ENCODE results near the gene ULBP3.
"Not testable (repeated sequence)": the region's sequence is repeated elsewhere in the genome, so short reads cannot be mapped to it uniquely, and the experiment has no call there.

The ULBP3 gene

GRCh38 chr6:150059973-150060372 lies 8.9 kb downstream of the ULBP3 start:
- no CpG with 5 or more reads among the region's 7 CpGs for WGBS (ENCODE audit: insufficient coverage, insufficient read length)
- DNase-seq (ENCODE audit: low read depth, low spot score), result not testable (repeated sequence)

DNA sequence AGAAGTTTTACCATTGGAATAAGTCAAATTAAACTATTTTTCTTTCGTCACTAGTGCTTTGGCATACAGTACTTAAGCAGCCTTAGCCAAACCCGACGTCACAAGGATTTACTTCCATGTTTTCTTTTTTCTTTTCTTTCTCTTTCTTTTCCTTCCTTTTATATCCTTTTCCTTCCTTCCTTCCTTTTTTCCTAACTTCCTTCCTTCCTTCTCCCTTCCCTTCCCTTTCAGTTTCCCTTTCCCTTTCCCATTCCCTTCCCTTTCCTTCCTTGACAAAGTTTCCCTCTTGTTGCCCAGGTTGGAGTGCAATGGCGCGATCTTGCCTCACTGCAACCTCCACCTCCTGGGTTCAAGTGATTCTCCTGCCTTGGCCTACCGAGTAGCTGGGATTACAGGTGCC lies 9.9 kb downstream of the ULBP3 start:
- Histone ChIP-seq H3K27ac (ENCODE audit: low read length) (no peak overlapping the region), H3K4me3 (ENCODE audit: low read length) (no peak overlapping the region), H3K27me3 (ENCODE audit: control insufficient read depth, insufficient read depth, low read length) (no peaks in the 10 kb centered on the region), H3K9me3 (ENCODE audit: control insufficient read depth, insufficient read depth, low read length) (no peaks in the 10 kb centered on the region; the same call in 1 of the 2 replicates), H3K36me3 (ENCODE audit: control insufficient read depth, insufficient read depth, low read length) (no peaks in the 10 kb centered on the region), H3K4me1 (ENCODE audit: control insufficient read depth, insufficient read depth, low read length) (no peaks in the 10 kb centered on the region)
- DNase-seq (ENCODE audit: low read depth, low spot score), result no peak
- no CpG with 5 or more reads among the region's 6 CpGs for WGBS (ENCODE audit: insufficient coverage, insufficient read length)

More at GRCh38 chr6:150059973-150060372, 8.9 kb downstream of the ULBP3 start:
- not testable (repeated sequence) for H3K4me3 ChIP-seq (ENCODE audit: low read length); H3K9me3 ChIP-seq (ENCODE audit: control insufficient read depth, insufficient read depth, low read length); H3K36me3 ChIP-seq (ENCODE audit: control insufficient read depth, insufficient read depth, low read length); H3K27ac ChIP-seq (ENCODE audit: low read length); H3K4me1 ChIP-seq (ENCODE audit: control insufficient read depth, insufficient read depth, low read length); H3K27me3 ChIP-seq (ENCODE audit: control insufficient read depth, insufficient read depth, low read length)

DNA sequence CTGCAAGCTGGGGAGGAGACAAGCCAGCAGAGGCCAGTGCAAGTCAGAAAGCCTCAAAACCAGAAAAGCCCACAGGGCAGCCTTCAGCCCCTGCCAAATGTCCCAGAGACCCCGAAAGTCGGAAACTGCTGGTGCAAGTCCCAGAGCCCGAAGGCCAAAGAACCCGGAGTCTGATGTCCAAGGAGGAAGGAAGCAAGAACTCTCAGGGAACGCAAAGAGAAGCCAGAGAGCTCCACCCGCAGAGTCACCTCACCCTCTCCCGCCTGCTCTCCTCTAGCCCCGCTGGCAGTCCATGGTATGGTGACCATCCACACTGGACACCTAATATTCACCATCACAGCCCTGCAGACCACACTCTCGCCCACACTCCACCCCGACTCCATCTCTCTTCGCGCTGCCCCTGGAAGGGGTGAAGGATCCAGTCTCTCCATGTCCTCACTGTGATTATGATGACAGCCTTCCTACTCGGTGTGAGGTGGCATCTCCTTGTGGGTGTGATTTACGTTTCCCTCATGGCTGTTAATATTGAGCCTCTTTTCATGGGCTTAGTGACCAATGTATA lies 10.6 kb downstream of the ULBP3 start:
- 100% methylated on average over 3 of the region's 14 CpGs for WGBS (ENCODE audit: insufficient coverage, insufficient read length)

GRCh38 chr6:150057501-150057951 lies 11.4 kb downstream of the ULBP3 start:
- H3K27me3 ChIP-seq (ENCODE audit: control insufficient read depth, insufficient read depth, low read length), result no peaks in the 10 kb centered on the region
- WGBS (ENCODE audit: insufficient coverage, insufficient read length), result no CpG with 5 or more reads among the region's 29 CpGs

More for the DNA sequence above, 10.6 kb downstream of the ULBP3 start:
- H3K4me1 ChIP-seq (ENCODE audit: control insufficient read depth, insufficient read depth, low read length), result no peaks in the 10 kb centered on the region
- H3K9me3 ChIP-seq (ENCODE audit: control insufficient read depth, insufficient read depth, low read length), result no peaks in the 10 kb centered on the region; the same call in 1 of the 2 replicates
- no peaks in the 10 kb centered on the region for H3K27me3 ChIP-seq (ENCODE audit: control insufficient read depth, insufficient read depth, low read length)
- no peak overlapping the region for H3K4me3 ChIP-seq (ENCODE audit: low read length)
- no peak overlapping the region for H3K27ac ChIP-seq (ENCODE audit: low read length)
- H3K36me3 ChIP-seq (ENCODE audit: control insufficient read depth, insufficient read depth, low read length), result no peaks in the 10 kb centered on the region
- no peak for DNase-seq (ENCODE audit: low read depth, low spot score)

GRCh38 chr6:150056916-150057315 lies 12.0 kb downstream of the ULBP3 start:
- WGBS (ENCODE audit: insufficient coverage, insufficient read length), result no CpG with 5 or more reads among the region's 4 CpGs
- no peak overlapping the region for H3K4me3 ChIP-seq (ENCODE audit: low read length)
- H3K27ac ChIP-seq (ENCODE audit: low read length), result no peak overlapping the region
- H3K9me3 ChIP-seq (ENCODE audit: control insufficient read depth, insufficient read depth, low read length), result no peaks in the 10 kb centered on the region; the same call in 1 of the 2 replicates
- H3K27me3 ChIP-seq (ENCODE audit: control insufficient read depth, insufficient read depth, low read length), result no peaks in the 10 kb centered on the region
- no peaks in the 10 kb centered on the region for H3K36me3 ChIP-seq (ENCODE audit: control insufficient read depth, insufficient read depth, low read length)
- DNase-seq (ENCODE audit: low read depth, low spot score), result no peak
- no peaks in the 10 kb centered on the region for H3K4me1 ChIP-seq (ENCODE audit: control insufficient read depth, insufficient read depth, low read length)

More at GRCh38 chr6:150057501-150057951, 11.4 kb downstream of the ULBP3 start:
- no peak for DNase-seq (ENCODE audit: low read depth, low spot score)
- Histone ChIP-seq H3K9me3 (ENCODE audit: control insufficient read depth, insufficient read depth, low read length) (no peaks in the 10 kb centered on the region; the same call in 1 of the 2 replicates), H3K4me3 (ENCODE audit: low read length) (no peak overlapping the region), H3K27ac (ENCODE audit: low read length) (no peak overlapping the region), H3K4me1 (ENCODE audit: control insufficient read depth, insufficient read depth, low read length) (no peaks in the 10 kb centered on the region), H3K36me3 (ENCODE audit: control insufficient read depth, insufficient read depth, low read length) (no peaks in the 10 kb centered on the region)

DNA sequence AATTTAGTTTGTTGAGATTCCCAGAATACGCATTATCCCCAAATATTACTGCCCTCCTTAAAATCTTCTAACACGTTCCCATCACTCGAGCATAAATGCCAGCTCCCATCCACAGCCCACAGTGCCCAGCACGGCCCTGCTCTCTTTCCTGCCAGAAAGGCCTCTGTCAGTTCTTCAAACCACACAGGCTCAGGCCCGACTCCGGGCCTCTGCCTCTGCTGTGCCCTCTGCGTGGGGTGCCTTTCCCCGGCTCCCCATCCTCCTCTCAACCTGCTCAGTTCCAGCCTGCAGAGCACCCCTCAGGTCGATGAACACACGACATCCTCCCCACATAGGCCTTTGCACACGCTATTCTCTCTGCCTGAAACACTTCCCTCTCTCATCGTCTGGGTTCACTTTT lies 12.8 kb downstream of the ULBP3 start:
- no peaks in the 10 kb centered on the region; the same call in 1 of the 2 replicates for H3K9me3 ChIP-seq (ENCODE audit: control insufficient read depth, insufficient read depth, low read length)
- H3K27ac ChIP-seq (ENCODE audit: low read length), result no peak overlapping the region
- H3K4me1 ChIP-seq (ENCODE audit: control insufficient read depth, insufficient read depth, low read length), result no peaks in the 10 kb centered on the region
- H3K4me3 ChIP-seq (ENCODE audit: low read length), result no peak overlapping the region
- no peak for DNase-seq (ENCODE audit: low read depth, low spot score)
- H3K27me3 ChIP-seq (ENCODE audit: control insufficient read depth, insufficient read depth, low read length), result no peaks in the 10 kb centered on the region
- WGBS (ENCODE audit: insufficient coverage, insufficient read length), result no CpG with 5 or more reads among the region's 12 CpGs
- no peaks in the 10 kb centered on the region for H3K36me3 ChIP-seq (ENCODE audit: control insufficient read depth, insufficient read depth, low read length)

GRCh38 chr6:150055131-150055530 lies 13.8 kb downstream of the ULBP3 start:
- no CpG with 5 or more reads among the region's 10 CpGs for WGBS (ENCODE audit: insufficient coverage, insufficient read length)
- Histone ChIP-seq H3K4me1 (ENCODE audit: control insufficient read depth, insufficient read depth, low read length) (no peaks in the 10 kb centered on the region), H3K9me3 (ENCODE audit: control insufficient read depth, insufficient read depth, low read length) (no peaks in the 10 kb centered on the region; the same call in 1 of the 2 replicates), H3K4me3 (ENCODE audit: low read length) (no peak overlapping the region), H3K36me3 (ENCODE audit: control insufficient read depth, insufficient read depth, low read length) (no peaks in the 10 kb centered on the region), H3K27me3 (ENCODE audit: control insufficient read depth, insufficient read depth, low read length) (no peaks in the 10 kb centered on the region), H3K27ac (ENCODE audit: low read length) (no peak overlapping the region)
- DNase-seq (ENCODE audit: low read depth, low spot score), result no peak

- H3K4me3 ChIP-seq (ENCODE audit: low read length), result no peak overlapping the region
- no peaks in the 10 kb centered on the region for H3K36me3 ChIP-seq (ENCODE audit: control insufficient read depth, insufficient read depth, low read length)
- no peak overlapping the region for H3K27ac ChIP-seq (ENCODE audit: low read length)
- no peaks in the 10 kb centered on the region for H3K4me1 ChIP-seq (ENCODE audit: control insufficient read depth, insufficient read depth, low read length)
- no peaks in the 10 kb centered on the region; the same call in 1 of the 2 replicates for H3K9me3 ChIP-seq (ENCODE audit: control insufficient read depth, insufficient read depth, low read length)
- DNase-seq (ENCODE audit: low read depth, low spot score), result no peak
- no peaks in the 10 kb centered on the region for H3K27me3 ChIP-seq (ENCODE audit: control insufficient read depth, insufficient read depth, low read length)
- no CpG with 5 or more reads among the region's 11 CpGs for WGBS (ENCODE audit: insufficient coverage, insufficient read length)
Observed at GRCh38 chr6:150053450-150053849, 15.5 kb downstream of the ULBP3 start.

- WGBS (ENCODE audit: insufficient coverage, insufficient read length), result no CpG with 5 or more reads among the region's 4 CpGs
- H3K27me3 ChIP-seq (ENCODE audit: control insufficient read depth, insufficient read depth, low read length), result no peaks in the 10 kb centered on the region
- H3K27ac ChIP-seq (ENCODE audit: low read length), result no peak overlapping the region
- DNase-seq (ENCODE audit: low read depth, low spot score), result no peak
- H3K36me3 ChIP-seq (ENCODE audit: control insufficient read depth, insufficient read depth, low read length), result no peaks in the 10 kb centered on the region
- no peak overlapping the region for H3K4me3 ChIP-seq (ENCODE audit: low read length)
- no peaks in the 10 kb centered on the region for H3K4me1 ChIP-seq (ENCODE audit: control insufficient read depth, insufficient read depth, low read length)
- no peaks in the 10 kb centered on the region; the same call in 1 of the 2 replicates for H3K9me3 ChIP-seq (ENCODE audit: control insufficient read depth, insufficient read depth, low read length)
Observed at GRCh38 chr6:150050846-150051245, 18.1 kb downstream of the ULBP3 start.

- Histone ChIP-seq H3K27ac (ENCODE audit: low read length) (no peak overlapping the region), H3K27me3 (ENCODE audit: control insufficient read depth, insufficient read depth, low read length) (no peaks in the 10 kb centered on the region), H3K4me1 (ENCODE audit: control insufficient read depth, insufficient read depth, low read length) (no peaks in the 10 kb centered on the region), H3K9me3 (ENCODE audit: control insufficient read depth, insufficient read depth, low read length) (no peaks in the 10 kb centered on the region), H3K4me3 (ENCODE audit: low read length) (no peak overlapping the region), H3K36me3 (ENCODE audit: control insufficient read depth, insufficient read depth, low read length) (no peaks in the 10 kb centered on the region)
- no peak for DNase-seq (ENCODE audit: low read depth, low spot score)
- WGBS (ENCODE audit: insufficient coverage, insufficient read length), result no CpG with 5 or more reads among the region's 4 CpGs
Observed at GRCh38 chr6:150048099-150048498, 20.8 kb downstream of the ULBP3 start.

GRCh38 chr6:150046943-150047342 lies 22.0 kb downstream of the ULBP3 start:
- DNase-seq (ENCODE audit: low read depth, low spot score), result no peak
- no peaks in the 10 kb centered on the region for H3K36me3 ChIP-seq (ENCODE audit: control insufficient read depth, insufficient read depth, low read length)
- H3K9me3 ChIP-seq (ENCODE audit: control insufficient read depth, insufficient read depth, low read length), result no peaks in the 10 kb centered on the region
- H3K27ac ChIP-seq (ENCODE audit: low read length), result no peak overlapping the region
- H3K27me3 ChIP-seq (ENCODE audit: control insufficient read depth, insufficient read depth, low read length), result no peaks in the 10 kb centered on the region
- H3K4me3 ChIP-seq (ENCODE audit: low read length), result no peak overlapping the region
- H3K4me1 ChIP-seq (ENCODE audit: control insufficient read depth, insufficient read depth, low read length), result no peaks in the 10 kb centered on the region
- WGBS (ENCODE audit: insufficient coverage, insufficient read length), result no CpG with 5 or more reads among the region's 1 CpG
